ENCODE data around the gene SAA1. TPM values are rescaled to one million over a fixed set of nuclear protein-coding genes. Genes with fewer than 3 reads are reported as not detected.

Gene SAA1
- polyA plus RNA-seq, 1 donor (not counting 4 experiments of a cell fraction or from before 2014, with no cell fraction given) = 27.5 TPM

DNA sequence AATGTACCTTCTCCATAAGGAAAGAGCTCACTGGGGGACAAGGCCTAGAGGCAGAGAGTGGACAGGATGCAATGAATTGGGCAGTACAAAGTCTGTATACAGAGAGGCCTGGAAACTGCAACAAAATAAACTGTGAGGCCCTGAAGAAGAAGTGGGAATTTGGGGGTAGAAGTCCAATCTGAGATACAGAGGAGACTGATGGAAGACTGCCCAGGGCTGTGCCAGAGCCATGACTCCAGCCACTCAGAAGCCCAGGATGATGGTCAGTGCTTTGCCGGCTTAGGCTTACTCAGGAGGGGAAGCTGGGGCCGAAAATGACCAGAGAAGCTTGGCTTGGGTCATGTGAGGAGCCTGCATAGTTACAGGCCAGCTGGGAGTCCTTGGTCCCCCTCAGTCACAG, 35.2 kb upstream of the SAA1 start:
- no peak for TF ChIP-seq EZH2 (IDR thresholded peaks at IDR 0.05; ENCODE audit: low read length)
- TF ChIP-seq, protein P1, sequence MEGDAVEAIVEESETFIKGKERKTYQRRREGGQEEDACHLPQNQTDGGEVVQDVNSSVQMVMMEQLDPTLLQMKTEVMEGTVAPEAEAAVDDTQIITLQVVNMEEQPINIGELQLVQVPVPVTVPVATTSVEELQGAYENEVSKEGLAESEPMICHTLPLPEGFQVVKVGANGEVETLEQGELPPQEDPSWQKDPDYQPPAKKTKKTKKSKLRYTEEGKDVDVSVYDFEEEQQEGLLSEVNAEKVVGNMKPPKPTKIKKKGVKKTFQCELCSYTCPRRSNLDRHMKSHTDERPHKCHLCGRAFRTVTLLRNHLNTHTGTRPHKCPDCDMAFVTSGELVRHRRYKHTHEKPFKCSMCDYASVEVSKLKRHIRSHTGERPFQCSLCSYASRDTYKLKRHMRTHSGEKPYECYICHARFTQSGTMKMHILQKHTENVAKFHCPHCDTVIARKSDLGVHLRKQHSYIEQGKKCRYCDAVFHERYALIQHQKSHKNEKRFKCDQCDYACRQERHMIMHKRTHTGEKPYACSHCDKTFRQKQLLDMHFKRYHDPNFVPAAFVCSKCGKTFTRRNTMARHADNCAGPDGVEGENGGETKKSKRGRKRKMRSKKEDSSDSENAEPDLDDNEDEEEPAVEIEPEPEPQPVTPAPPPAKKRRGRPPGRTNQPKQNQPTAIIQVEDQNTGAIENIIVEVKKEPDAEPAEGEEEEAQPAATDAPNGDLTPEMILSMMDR (optimal IDR thresholded peaks at IDR 0.05 in 1 of 3, IDR thresholded peaks at IDR 0.05 in 1 of 3, conservative IDR thresholded peaks at IDR 0.05 in 1 of 3; ENCODE audit: extremely low read depth in 1 of 3, insufficient read depth in 2 of 3, low read length in 3 of 3) = no peak
- Histone ChIP-seq H3K9me3 (ENCODE audit: control insufficient read depth, low read depth, low read length) (no peaks in the 10 kb centered on the region), H4K20me1 (ENCODE audit: control insufficient read depth, extremely low read depth, insufficient read depth, low read length) (no peaks in the 10 kb centered on the region), H2AFZ (ENCODE audit: control insufficient read depth, low read length) (no peak overlapping the region), H3K4me3 (ENCODE audit: control insufficient read depth in 2 of 3, extremely low read depth in 1 of 3, insufficient read depth in 2 of 3, low read depth in 1 of 3, low read length in 3 of 3) (no peak overlapping the region), H3K9ac (ENCODE audit: control insufficient read depth, extremely low read depth, insufficient read depth, low read length) (no peak overlapping the region), H3K36me3 (ENCODE audit: control insufficient read depth in 2 of 2, extremely low read depth in 1 of 2, insufficient read depth in 2 of 2, low read length in 2 of 2) (no peaks in the 10 kb centered on the region), H3K79me2 (ENCODE audit: control insufficient read depth, insufficient read depth, low read length) (no peaks in the 10 kb centered on the region), H3K27ac (ENCODE audit: control insufficient read depth, insufficient read depth, low read length) (no peak overlapping the region), H3K4me1 (ENCODE audit: control insufficient read depth, extremely low read depth, insufficient read depth, low read length) (no peaks in the 10 kb centered on the region), H3K4me2 (ENCODE audit: control insufficient read depth, extremely low read depth, insufficient read depth, low read depth, low read length) (no peak overlapping the region), H3K9me1 (ENCODE audit: control insufficient read depth, extremely low read depth, insufficient read depth, low read length) (no peaks in the 10 kb centered on the region), H3K27me3 (ENCODE audit: control insufficient read depth, extremely low read depth, insufficient read depth, low read length) (peaks cover 5% of the 10 kb centered on the region)
- dilution Hi-C loops (cut with MboI; ENCODE audit: extremely low pct_ligation_motif_present, low sequenced_read_pairs) = no loop called here
- FAIRE-seq (no peak), DNase-seq (ENCODE audit: low read depth, low spot score) (no peak)

DNA sequence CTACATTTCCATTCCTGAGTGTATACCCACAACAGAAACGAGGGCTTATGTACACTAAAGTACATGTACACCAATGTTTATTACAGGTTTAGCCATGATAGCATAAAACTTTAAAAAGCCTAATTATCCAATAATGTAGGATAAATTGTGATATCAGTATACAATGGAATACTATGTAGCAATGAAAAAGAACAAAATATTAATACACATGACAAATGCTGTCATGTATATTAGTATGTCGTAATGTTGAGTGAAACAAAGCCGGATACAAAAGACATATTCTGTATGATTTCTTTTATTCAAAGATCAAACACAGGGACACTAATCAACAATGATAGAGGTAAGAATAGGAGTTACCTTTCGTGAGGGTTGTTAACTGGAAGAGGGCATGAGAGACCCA, 32.2 kb upstream of the SAA1 start:
- Histone ChIP-seq H3K36me3 (ENCODE audit: control insufficient read depth in 2 of 2, extremely low read depth in 1 of 2, insufficient read depth in 2 of 2, low read length in 2 of 2) (no peaks in the 10 kb centered on the region), H3K9ac (ENCODE audit: control insufficient read depth, extremely low read depth, insufficient read depth, low read length) (no peak overlapping the region), H3K9me1 (ENCODE audit: control insufficient read depth, extremely low read depth, insufficient read depth, low read length) (no peaks in the 10 kb centered on the region), H3K27me3 (ENCODE audit: control insufficient read depth, extremely low read depth, insufficient read depth, low read length) (peaks cover 5% of the 10 kb centered on the region), H3K9me3 (ENCODE audit: control insufficient read depth, low read depth, low read length) (no peaks in the 10 kb centered on the region), H3K79me2 (ENCODE audit: control insufficient read depth, insufficient read depth, low read length) (no peaks in the 10 kb centered on the region), H3K27ac (ENCODE audit: control insufficient read depth, insufficient read depth, low read length) (no peak overlapping the region), H3K4me3 (ENCODE audit: control insufficient read depth in 2 of 3, extremely low read depth in 1 of 3, insufficient read depth in 2 of 3, low read depth in 1 of 3, low read length in 3 of 3) (no peak overlapping the region), H3K4me2 (ENCODE audit: control insufficient read depth, extremely low read depth, insufficient read depth, low read depth, low read length) (no peak overlapping the region), H4K20me1 (ENCODE audit: control insufficient read depth, extremely low read depth, insufficient read depth, low read length) (no peaks in the 10 kb centered on the region), H2AFZ (ENCODE audit: control insufficient read depth, low read length) (no peak overlapping the region), H3K4me1 (ENCODE audit: control insufficient read depth, extremely low read depth, insufficient read depth, low read length) (no peaks in the 10 kb centered on the region)
- dilution Hi-C loops (cut with MboI; ENCODE audit: extremely low pct_ligation_motif_present, low sequenced_read_pairs) = no loop called here
- no peak for TF ChIP-seq EZH2 (IDR thresholded peaks at IDR 0.05; ENCODE audit: low read length)
- TF ChIP-seq, protein P1 (optimal IDR thresholded peaks at IDR 0.05 in 1 of 3, IDR thresholded peaks at IDR 0.05 in 1 of 3, conservative IDR thresholded peaks at IDR 0.05 in 1 of 3; ENCODE audit: extremely low read depth in 1 of 3, insufficient read depth in 2 of 3, low read length in 3 of 3) = no peak
- FAIRE-seq = no peak
- DNase-seq (ENCODE audit: low read depth, low spot score) = no peak

Data from keratinocyte (primary cell).